ENCODE measurements around the gene OTUD3.

DNA sequence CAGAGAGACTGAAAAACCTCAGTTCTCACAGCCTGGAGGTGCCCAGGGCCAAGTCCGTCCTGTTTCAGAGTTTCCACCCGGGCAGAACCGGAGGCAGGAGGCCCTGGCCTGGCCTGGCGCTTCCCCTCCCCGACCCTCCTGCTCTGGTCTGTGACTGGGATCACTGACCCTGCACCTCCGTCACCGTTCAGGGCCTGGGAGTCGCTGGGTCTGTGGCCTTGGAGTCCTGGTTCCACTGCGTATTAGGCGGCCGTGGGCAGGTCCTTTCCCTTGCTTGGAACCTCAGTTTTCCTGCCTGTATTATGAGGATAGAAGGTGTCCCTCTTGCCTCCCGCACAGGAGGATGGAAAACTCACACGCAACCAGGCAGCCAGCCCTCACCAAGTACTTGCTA, 41.8 kb downstream of the OTUD3 start:
- TF ChIP-seq, protein P1, sequence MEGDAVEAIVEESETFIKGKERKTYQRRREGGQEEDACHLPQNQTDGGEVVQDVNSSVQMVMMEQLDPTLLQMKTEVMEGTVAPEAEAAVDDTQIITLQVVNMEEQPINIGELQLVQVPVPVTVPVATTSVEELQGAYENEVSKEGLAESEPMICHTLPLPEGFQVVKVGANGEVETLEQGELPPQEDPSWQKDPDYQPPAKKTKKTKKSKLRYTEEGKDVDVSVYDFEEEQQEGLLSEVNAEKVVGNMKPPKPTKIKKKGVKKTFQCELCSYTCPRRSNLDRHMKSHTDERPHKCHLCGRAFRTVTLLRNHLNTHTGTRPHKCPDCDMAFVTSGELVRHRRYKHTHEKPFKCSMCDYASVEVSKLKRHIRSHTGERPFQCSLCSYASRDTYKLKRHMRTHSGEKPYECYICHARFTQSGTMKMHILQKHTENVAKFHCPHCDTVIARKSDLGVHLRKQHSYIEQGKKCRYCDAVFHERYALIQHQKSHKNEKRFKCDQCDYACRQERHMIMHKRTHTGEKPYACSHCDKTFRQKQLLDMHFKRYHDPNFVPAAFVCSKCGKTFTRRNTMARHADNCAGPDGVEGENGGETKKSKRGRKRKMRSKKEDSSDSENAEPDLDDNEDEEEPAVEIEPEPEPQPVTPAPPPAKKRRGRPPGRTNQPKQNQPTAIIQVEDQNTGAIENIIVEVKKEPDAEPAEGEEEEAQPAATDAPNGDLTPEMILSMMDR (IDR thresholded peaks at IDR 0.05 in 2 of 3, conservative IDR thresholded peaks at IDR 0.05 in 1 of 3; ENCODE audit: insufficient read depth in 2 of 3, low read depth in 1 of 3, low read length in 3 of 3): no peak
- TF ChIP-seq POLR2A (conservative IDR thresholded peaks at IDR 0.05) (no peak), ZNF668 (CRISPR knock-in tag; IDR thresholded peaks at IDR 0.05) (no peak), HDGF (IDR thresholded peaks at IDR 0.05) (no peak), POLR3A (IDR thresholded peaks at IDR 0.05; ENCODE audit: borderline replicate concordance, extremely low read depth, insufficient read depth, insufficient read length) (no peak)
